Activated CD8-positive, alpha-beta memory T cell treated with anti-CD3 and anti-CD28 coated beads, Interleukin-2, amount 50 U/mL, for 24 hours (primary cell): ENCODE results near the gene SCFD2.
"Not testable (repeated sequence)": the region's sequence is repeated elsewhere in the genome, so short reads cannot be mapped to it uniquely, and the experiment has no call there.

Source experiments
- DNase-seq: peaks from one replicate; pipeline ENCODE4 v3.0.0-alpha.2; 2020; ENCODE audit errors: extremely low read depth

The SCFD2 gene

DNA sequence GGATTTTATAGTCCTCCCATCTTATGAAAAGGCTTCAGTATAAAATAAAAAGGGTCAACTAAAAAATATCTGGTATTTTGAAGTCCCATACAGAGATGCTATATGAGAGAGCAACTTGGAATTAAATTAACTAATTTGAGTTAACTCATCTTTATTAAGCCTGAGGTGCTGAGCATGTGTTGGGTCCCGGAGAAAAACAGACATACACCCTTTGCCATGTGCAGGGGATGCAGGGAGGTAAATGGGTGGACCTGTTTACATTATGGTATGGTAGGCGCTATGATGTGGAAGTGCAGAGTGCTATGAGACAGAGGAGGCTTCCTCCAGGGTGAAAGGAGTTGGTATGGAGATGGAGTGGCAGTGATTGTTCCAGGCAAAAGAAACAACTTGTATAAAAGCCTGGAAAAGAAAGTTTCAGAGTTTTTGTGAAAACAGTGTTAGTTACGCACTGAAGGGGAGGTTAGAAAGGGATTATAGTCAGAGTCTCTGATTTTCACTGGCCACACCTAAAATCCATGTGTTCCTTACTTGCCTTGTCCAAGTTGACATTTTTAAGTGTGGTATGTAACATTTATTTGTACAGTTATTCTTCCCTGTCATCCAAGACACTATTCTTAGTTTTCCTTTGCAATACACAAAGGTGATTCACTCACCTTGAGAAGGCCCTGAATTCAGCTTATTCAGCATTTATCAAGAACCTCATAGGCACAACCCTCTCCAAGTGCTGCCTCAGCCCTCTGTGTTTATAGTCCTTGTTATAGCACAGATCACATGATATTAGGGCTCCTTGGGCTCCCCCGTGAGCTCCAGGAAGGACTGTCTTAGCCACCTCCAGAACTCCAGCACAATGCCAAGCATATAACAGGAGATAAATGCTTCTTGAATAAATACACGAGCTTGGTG, 351.7 kb downstream of the SCFD2 start:
- no peak for DNase-seq

DNA sequence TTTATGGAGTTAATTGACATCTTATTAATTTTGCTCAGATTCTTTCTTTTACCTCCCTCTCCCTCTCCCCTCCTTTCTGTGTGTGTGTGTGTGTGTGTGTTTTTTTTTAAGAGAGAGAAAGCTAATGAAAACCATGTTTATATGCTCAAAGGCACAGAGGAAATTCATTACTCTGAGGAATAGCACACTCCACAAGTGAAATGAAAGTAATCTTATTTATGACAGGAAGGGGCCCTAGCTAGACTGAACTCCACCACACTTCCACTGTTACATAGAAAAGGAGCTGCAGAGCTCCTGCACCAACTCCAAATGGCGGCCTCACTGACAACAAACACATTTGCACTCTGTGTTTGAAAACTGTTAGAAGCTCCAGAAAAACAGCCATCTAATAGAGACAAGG, 353.1 kb downstream of the SCFD2 start:
- DNase-seq, result no peak

DNA sequence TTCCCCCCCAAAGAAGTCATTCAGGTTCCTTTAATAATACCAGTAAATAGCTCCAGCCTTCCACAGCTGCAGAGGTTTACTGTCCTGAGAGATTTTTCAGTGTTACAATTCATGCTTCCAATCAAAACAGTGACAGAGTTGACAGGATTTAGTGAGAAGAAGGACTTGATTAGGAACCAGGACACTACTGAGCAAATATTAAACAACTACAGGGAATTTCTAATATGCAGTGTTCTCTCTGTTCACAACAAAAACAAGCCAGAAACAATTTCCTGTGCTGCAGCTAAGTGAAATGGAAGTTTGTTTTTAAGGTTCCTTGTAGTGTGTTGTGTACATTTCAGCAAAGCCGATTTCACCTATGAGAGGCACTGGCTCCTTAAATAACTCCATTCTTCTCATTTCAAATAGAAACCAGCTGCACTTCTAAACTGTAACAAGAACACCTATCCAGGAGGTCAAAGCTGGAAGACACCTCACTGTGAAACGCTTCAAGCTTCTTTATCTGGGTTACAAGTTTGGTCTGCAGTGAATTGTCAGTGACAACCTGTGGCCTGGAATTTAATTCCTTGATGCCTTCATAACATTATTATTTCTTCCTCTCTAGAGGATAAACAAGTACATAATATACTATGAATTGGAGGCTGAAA, 354.5 kb downstream of the SCFD2 start:
- DNase-seq, result no peak

DNA sequence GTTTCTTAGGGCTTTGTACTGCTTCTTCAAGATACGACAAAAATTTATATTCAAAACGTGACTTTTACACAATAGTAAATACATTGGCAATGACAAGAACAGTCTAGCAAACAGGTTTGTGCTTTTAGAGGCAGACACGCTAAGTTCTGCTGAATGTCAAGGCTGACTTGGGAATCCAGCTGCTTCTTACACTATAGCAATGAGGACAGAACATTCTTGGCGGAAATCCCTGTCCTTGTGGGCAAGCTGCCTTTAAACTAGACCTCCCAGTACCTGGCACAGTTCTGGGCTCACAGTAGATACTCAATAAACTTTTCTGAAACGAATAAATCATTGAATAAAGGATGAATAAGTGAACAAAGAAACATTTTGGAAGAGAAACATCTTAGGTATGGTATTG, 355.5 kb downstream of the SCFD2 start:
- DNase-seq, result no peak

DNA sequence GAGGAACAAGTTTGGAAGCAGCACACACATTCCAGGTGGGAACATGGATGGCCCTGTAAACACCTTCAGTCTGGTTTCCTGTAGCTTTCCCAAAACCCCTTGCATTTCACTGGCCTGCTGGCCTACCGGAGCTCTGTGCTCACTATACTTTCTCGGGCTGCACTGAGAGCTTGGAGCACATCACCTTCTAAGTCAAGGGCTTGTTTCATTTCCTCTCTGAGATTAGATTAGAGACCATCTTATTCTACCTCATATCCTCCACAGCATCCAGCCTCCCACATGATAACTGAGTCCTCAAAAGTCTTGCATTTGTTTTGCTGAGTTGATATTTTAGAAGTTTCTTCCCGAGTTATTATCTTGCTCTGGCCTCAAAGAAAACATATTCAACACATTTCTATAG, 356.0 kb downstream of the SCFD2 start:
- no peak for DNase-seq

DNA sequence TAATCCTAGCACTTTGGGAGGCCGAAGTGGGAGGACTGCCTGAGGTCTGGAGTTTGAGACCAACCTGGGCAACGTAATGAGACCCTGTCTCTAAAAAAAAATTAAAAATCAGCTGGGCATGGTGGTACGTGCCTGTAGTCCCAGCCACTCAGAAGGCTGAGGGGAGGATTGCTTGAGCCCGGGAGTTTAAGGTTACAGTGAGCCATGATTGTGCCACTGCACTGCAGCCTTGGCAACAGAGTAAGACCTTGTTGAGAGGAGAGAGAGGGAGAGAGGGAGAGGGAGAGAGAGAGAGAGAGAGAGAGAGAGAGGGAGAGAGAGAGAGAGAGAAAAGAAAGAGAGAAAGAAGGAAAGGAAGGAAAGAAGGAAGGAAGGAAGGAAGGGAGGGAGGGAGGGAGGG, 358.8 kb downstream of the SCFD2 start:
- DNase-seq, result no peak

DNA sequence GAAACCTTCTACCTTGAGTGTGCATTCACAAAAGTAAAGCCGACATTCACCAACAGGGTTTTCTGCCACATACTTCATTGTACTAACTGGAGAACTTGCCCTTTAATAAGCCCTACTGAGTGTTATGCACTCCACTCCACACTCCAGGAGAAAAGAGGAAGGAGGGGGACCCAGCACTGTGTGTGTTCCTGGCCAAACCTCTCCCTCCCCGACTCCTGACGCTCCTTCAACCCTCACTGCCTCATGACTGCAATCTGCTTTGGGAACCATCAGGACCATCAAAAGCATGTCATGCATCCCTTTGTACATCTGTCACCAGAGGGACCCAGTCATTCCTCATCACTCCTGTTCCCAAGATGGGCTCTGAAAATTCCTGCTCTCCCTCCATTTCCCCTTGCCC, 360.1 kb downstream of the SCFD2 start:
- no peak for DNase-seq

DNA sequence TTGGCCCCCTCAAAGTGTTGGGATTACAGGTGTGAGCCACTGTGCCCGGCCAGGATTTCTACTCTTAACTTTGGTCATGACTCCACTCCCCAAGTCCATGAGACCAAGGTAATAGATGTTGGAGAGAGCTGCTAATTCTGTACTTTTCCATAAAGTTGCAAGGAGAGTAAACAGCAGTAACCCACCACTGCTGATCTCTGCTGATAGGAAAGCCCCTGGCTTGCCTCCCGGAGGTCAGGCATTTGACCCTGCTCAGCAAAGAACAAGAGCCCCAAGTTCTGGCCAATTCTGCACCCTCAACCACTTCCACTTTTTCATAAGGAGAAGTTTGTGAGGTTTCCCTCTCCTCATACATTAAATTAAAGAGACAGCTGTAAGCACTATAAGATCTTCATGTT, 360.7 kb downstream of the SCFD2 start:
- no peak for DNase-seq

DNA sequence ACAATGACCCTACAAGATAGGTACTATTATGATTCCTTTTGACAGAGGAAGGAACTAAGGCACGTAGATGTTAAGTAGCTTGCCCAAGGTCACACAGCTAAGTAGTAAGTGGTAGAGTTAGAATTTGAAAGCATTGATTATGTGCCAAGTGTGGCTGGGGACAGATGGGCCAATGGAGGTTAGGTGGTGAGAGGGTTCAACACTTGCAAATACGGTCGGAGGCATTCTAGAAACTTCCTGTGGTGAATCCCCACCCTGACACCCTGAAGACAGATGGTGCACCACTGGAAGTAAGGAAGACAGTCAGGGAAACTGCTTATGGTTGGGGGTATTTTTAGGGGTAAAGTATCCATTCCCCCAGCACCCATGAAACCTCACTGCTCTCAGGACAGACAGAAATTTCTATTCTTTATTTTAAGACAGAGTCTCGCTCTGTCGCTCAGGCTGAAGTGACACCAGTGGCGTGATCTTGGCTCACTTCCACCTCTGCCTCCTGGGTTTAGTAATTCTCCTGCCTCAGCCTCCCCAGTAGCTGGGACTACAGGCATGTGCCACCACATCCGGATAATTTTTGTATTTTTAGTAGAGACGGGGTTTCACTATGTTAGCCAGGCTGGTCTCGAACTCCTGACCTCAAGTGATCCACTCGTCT, 361.2 kb downstream of the SCFD2 start:
- DNase-seq, result no peak

DNA sequence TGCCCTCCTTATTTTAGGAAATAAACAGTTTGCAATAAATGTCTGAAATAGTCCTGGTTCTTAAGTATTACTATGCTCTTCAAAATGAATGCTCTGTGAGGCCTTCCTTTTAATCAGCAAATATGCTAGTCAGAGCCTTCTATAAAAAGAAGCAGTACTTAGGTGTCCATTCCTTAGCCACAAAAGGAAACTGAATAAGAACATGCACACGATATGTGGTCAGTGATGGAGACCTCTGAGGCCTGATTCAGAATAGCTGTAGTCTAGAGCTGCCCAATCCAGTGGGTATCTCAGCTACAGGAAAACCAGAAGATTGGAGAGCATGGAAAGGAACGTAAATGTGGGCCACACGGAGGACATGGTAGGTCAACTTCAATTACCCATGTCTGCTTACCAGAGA, 361.9 kb downstream of the SCFD2 start:
- no peak for DNase-seq

DNA sequence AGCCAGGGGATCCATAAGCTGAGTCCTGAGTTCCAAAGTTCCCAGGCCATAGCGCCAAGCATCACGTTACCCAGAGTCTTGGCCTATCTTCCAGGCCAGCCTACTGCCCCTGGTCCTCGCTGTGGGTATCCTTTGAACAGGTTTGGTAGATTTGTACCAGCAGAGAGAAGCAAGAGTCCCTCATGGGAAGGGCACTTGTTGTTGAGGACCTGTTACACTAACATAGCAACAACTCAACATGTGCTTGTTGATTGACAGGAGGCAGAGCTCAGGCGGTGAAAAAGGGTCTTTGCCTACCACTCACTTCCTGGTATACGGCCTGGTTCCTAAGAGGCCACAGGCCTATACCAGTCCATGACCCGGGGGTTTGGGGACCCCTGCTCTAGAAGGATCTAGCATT, 365.3 kb downstream of the SCFD2 start:
- no peak for DNase-seq

DNA sequence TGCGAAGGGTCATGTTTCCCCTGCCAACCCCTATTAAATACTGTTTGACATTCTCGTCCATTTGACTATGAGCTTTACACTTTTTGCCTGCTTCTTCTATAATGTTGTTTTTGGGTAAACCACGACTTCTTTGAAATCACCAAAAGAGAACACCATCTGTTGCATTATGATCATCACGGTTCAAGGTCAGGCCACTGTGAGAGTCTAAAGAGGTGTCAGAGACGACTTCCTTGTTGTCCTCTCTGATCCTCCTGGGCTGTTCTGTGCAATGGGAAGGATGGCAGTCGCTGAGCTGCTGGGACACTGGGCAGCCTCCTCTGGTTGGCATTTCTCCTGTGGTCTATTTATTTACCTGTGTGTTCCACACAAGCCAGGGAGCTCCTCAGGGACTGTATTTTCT, 366.2 kb downstream of the SCFD2 start:
- no peak for DNase-seq

DNA sequence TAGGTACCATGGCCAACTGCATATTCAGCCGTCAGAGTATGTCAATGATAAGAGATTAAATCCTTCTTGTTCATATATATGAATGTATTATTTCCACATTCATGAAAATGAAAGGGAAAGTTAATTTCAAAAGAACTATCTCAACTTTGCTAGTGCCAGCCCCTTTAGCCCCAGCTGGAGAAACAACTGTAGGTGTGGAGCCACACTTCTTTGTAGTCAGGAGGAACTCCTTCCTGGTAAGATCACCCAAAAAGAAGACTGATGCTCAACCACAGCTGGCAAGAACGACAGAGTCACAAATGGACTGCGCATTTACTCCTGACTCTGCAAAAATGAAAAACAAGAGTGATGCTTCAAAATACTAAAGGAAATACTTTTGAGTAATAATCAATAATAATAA, 367.4 kb downstream of the SCFD2 start:
- no peak for DNase-seq

DNA sequence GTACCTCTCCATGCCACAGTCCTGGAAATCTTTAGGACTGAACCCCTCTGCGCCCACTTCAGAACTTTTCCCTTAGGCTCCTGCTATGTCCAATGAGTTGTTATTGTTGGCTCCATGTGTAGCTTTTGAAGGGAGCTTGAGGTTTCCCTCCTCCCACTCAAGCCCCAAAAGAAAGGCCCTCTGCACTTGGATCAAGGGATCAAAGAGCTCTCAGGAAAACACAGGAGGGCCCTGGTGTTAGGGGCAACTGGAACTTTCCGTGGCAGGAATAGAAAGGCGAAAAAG, 368.8 kb downstream of the SCFD2 start:
- DNase-seq, result no peak

DNA sequence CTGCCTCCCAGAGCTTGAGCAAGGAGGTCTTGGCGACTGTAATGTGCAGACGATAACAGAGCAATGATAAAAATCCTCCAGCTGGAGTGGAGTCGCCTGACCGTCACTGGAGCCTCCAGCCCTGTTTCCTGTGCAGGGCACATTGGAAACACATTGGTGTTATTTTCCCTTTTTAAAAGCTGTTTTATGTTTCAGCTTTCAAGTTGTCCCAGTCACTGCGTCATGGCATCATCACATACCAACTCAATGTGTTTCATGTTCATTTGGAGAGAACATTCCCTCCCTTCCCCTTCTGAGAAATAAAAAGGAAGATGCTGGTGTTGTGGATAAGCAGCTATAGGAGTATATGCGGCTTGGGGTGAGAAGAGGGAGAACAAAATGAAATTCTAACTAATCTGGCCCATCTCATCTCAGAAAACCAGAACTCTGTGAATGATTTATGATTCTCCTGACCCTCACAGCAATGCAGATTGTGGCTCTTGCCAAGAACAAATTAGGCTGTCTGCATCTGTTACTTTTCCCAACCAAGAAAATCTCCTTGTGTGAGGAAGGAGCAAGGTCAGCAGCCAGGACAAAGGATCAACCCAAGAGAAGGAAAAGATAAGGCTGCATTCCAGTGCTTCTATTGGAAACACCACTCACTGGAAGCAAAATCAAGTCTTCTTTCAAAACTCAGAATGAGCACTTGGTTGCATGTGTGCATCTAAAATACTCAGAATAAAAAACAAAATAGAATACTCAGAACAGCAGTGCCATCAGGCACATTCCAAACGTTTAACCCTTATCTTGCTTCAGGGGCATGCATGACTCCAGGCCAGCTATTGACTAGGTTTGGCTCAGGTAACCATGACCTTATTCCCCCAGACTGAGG, 369.4 kb downstream of the SCFD2 start:
- DNase-seq, result no peak

DNA sequence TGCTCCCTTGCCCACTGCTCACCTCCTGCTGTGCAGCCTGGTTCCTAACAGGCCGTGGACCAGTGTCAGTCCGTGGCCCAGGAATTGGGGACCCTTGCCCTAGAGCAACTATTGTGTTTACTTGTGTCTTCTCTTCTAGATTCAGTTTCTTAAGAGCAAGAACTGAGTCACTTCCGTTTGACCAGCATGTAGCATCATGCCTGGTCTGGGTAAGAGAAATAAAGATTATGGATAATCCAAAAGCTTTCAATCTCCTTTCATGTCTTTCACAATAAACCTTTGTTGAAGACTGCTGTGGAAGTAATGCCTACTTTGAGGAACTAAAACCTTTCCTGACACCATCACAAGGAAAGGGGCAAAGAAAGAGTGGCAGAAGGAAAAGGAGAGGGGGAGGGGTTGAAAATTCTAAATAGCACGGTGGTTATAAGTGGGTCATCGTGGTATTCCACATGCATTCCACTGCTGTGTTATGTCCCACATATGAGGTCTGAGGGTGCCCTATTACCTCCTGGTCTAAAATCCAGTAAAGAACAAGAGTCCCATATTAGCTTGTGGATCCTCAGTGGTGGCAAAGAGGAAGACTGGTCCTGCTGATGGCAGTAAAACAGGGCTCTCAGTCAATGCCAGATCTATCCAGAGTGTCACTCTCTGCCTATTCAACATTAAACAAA, 370.4 kb downstream of the SCFD2 start:
- no peak for DNase-seq

DNA sequence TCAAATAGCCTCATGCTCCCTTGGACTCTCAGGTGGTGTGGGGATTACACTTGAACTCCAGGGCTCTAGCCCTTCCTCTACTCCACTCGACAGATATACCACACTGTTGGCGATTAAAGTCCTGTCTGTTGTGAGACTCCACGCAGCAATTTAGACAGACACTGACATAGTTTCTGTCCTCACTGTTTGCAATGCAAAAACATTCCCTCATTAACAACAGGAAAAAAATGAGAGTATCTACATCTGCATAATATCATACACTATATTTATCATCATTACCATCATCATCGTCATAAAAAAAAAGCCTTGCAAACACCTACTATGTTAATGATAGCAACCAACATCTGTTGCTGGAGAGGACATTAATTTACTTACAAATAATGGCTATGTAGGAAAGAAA, 371.3 kb downstream of the SCFD2 start:
- DNase-seq, result no peak

DNA sequence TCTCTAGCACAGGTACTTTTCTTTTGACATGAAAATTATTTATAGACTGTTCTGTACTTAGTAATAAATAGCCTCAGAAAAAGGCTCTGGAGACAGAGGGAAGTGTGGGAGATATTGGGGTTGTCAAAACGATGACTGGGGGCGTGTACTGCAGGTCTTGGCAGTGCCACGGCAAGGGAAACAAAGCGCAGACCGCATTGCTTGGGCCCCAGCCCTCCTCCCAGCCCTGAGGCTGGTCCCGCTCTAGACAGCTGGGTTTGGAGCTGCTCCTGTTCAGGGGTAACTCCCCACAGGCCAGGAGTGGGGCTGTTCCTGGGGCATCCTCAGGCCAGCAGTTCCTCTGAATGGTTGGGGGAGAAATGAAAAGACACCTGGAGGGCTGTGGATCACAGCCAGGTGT, 372.1 kb downstream of the SCFD2 start:
- no peak for DNase-seq

DNA sequence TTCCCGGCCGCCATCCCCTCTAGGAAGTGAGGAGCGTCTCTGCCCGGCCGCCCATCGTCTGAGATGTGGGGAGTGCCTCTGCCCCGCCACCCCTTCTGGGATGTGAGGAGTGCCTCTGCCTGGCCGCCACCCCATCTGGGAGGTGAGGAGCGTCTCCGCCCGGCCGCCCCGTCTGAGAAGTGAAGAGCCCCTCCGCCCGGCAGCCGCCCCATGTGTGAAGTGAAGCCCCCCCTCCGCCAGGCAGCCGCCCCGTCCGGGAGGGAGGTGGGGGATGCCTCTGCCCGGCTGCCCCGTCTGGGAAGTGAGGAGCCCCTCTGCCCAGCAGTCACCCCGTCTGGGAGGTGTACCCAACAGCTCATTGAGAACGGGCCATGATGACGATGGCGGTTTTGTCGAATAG, 373.3 kb downstream of the SCFD2 start:
- DNase-seq, result not testable (repeated sequence)

DNA sequence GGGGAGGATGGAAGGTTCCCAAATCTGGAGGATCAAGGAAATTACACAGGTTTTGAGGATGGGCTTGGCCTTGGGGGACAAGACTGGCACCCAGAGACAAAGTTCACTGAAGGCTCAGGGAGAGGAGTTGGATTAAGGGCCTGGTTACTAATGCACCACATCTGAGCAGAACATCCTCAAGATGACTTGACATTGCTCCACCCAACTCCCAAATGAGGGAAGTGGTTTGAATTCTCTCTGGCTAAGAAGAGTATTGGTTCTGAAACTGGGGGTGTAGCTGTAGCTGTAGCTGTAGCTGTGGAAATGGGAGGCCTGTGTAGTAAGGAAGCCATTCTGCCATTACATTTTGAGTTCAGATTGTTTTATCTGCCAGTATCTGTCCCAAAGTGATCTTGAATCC, 374.4 kb downstream of the SCFD2 start:
- DNase-seq, result no peak

DNA sequence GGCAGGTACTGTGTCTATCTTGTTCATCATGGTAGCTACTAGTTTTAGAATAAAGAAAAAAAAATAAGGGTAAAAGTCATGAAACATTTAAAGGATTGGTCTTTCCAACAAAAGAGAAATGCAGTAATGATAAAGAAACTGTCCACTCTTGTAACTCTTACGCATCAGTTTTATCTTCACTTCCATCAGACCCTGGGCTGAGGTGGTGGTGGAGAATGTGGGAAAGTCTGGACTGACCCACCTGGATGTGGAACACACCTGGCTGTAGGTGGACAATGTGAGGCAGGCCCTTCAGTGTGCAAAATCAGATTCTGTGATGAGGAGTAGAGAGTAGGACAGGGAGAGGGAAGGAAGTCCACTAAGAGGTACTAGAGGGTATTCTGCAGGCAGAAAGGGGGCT, 375.2 kb downstream of the SCFD2 start:
- DNase-seq, result no peak

DNA sequence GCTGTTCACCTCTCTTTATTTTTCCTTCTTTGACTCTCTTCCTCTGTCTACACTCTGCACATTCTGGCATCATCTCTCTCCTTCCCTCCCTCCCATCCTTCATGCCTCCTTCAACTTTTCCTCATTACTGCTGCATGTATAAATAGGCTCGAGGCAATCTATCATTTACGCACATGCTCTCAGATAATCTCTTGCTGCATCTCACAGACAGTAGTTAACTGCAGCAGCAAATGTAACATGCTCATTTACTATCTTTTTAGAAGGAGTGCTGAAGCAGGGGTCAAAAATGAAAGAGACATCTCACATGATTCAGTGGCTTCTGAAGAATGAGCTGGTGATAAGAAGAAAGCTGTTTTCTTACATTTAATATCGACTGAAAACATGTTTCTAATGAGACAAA, 376.0 kb downstream of the SCFD2 start:
- DNase-seq, result no peak
